Measurements from ENCODE around the gene ADH6.

- no peak for TF ChIP-seq POLR2AphosphoS5 (IDR thresholded peaks at IDR 0.05; ENCODE audit: low read depth, low read length)
- TF ChIP-seq REST (IDR thresholded peaks at IDR 0.05; ENCODE audit: insufficient read depth in 1 of 2, low read depth in 2 of 2, low read length in 2 of 2): no peak
- no peak for TF ChIP-seq FOXP2 (optimal IDR thresholded peaks at IDR 0.05; ENCODE audit: borderline replicate concordance, extremely low read depth, extremely low read length, insufficient read depth)
- TF ChIP-seq TAF1 (IDR thresholded peaks at IDR 0.05; ENCODE audit: borderline replicate concordance, insufficient read depth, low read length): no peak
- TF ChIP-seq SIN3A (IDR thresholded peaks at IDR 0.05; ENCODE audit: borderline replicate concordance, insufficient read depth, low read length): no peak
Measured at GRCh38 chr4:99179178-99179577, 39.9 kb downstream of the ADH6 start.

Measured in PFSK-1 (cell line).